ENCODE data around the gene COL16A1.

The COL16A1 gene

GRCh38 chr1:31650161-31651088 lies 53.4 kb downstream of the COL16A1 start:
- no peak for DNase-seq (ENCODE audit: low spot score)
- H3K4me3 ChIP-seq = no peak overlapping the region
- H3K27ac ChIP-seq = peak overlapping the region in 1 of 2 donors; percentile 59
- no peak for TF ChIP-seq CTCF (IDR thresholded peaks at IDR 0.05)

GRCh38 chr1:31648641-31649357 lies 55.0 kb downstream of the COL16A1 start:
- TF ChIP-seq CTCF (IDR thresholded peaks at IDR 0.05) = no peak
- peak overlapping the region in 1 of 2 donors; percentile 99 for H3K27ac ChIP-seq
- DNase-seq (ENCODE audit: low spot score) = no peak
- H3K4me3 ChIP-seq = no peak overlapping the region

- no peak for DNase-seq (ENCODE audit: low spot score)
- no peak overlapping the region for H3K4me3 ChIP-seq
- H3K27ac ChIP-seq = peak overlapping the region in 1 of 2 donors; percentile 99
- TF ChIP-seq CTCF (IDR thresholded peaks at IDR 0.05) = no peak
Measured at GRCh38 chr1:31648190-31648589, 55.6 kb downstream of the COL16A1 start.

- Histone ChIP-seq H3K4me3 (no peak overlapping the region), H3K27ac (peak overlapping the region; percentile 11 to 99)
- peak; percentile 87 for DNase-seq (ENCODE audit: low spot score)
- no peak for TF ChIP-seq CTCF (IDR thresholded peaks at IDR 0.05)
Measured at GRCh38 chr1:31647106-31647505, 56.7 kb downstream of the COL16A1 start.

GRCh38 chr1:31646259-31646960 lies 57.4 kb downstream of the COL16A1 start:
- no peak overlapping the region for H3K4me3 ChIP-seq
- no peak for DNase-seq (ENCODE audit: low spot score)
- peak overlapping the region; percentile 11 to 99 for H3K27ac ChIP-seq
- TF ChIP-seq CTCF (IDR thresholded peaks at IDR 0.05) = no peak

- TF ChIP-seq CTCF (IDR thresholded peaks at IDR 0.05) = no peak
- DNase-seq (ENCODE audit: low spot score) = no peak
Measured at GRCh38 chr1:31645274-31645568, 58.6 kb downstream of the COL16A1 start.

More at GRCh38 chr1:31645274-31645568, 58.6 kb downstream of the COL16A1 start:
- peak overlapping the region; percentile 88 for H3K4me3 ChIP-seq
- H3K27ac ChIP-seq = peak overlapping the region; percentile 95 to 99
